ENCODE measurements around the gene SLC1A1.
"Not testable (repeated sequence)": the region's sequence is repeated elsewhere in the genome, so short reads cannot be mapped to it uniquely, and the experiment has no call there.

SLC1A1 gene

DNA sequence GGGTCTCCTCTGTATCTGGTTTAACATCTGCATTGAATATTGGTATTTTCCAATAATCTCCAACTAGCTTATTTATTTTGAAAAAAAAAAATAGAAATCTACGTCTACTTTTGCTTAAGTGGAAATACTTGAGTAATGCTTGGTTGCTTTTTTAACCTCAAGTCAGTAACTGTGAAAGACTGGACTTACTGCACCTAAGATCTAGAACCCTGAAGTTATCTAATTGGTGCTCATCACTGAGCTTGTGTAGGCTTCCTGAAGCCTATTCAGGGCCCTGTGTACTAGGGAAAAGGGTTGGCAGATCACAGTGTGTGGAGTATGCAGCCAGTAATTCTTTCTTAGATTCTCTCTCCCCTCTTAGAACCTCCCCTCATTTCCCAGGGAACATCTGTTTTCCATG lies 16.2 kb downstream of the SLC1A1 start:
- DNase-seq (ENCODE audit: low read depth): no peak

DNA sequence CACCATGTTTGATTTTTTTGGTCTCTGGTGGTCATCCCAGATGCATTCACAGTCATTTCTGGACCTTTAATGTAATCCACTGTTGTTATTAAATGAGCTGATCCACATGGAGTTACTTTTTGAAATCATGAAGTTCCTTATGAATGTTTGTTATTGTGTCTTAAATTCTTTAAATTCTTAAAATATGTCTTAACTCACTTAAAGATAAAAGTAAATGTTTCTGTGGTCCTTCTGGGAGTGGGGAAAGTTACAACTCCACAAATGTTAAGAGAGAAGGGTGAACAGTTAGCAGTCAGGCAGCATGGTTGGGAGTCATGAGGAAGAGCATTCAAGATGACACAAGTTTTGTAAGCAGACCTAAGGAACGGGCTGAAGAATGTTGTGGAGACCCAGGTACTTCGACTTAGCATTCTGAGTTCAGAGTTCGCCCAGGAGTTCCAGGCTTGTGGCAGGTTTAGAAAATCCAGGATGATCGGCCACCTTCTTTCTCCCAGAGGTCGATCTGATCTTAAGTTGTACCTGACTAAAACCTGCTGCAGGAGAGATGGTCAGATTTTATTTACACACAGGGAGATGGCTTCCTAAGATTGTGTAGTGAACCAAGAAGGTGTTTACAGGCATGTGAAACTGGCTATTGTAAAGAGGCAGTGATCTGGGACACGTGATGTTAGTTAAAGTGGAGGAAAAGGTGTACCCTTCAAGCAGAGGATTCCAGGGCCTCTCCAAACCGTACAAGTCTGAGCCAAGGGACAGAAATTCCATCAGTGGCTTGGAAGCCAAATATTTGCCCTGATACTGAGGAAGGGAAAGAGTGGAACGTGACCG lies 17.2 kb downstream of the SLC1A1 start:
- DNase-seq (ENCODE audit: low read depth): no peak

DNA sequence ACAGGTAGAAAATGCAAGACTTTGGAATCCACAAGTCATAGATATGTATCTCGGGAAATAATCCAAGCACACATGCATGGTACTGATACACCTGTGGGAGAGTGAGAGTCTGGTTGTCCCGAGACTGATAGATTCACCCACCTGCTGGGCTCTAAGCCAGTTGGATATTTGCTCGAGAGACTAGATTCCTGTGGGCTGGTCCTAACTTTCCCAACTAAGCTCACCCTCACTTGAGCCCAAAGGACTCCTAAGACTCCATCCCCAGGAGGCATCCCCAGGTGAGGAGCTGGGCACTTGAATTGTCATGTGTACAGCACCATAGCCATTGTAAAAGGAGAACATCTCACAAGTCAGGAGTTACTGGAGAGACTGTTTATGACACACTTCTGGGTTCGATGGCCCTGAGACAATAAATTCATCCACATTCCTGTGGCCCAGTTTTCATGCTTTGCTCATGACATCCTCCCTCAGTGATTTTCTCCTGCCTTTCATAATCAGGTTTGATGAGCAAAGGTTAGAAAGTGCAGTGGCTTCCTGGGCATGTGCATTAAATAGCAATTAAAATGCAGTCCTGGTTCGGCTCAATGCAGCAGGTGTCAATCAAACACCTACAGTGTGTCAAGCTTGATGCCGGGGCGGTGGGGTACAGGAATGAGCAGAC lies 18.1 kb downstream of the SLC1A1 start:
- no peak for DNase-seq (ENCODE audit: low read depth)

DNA sequence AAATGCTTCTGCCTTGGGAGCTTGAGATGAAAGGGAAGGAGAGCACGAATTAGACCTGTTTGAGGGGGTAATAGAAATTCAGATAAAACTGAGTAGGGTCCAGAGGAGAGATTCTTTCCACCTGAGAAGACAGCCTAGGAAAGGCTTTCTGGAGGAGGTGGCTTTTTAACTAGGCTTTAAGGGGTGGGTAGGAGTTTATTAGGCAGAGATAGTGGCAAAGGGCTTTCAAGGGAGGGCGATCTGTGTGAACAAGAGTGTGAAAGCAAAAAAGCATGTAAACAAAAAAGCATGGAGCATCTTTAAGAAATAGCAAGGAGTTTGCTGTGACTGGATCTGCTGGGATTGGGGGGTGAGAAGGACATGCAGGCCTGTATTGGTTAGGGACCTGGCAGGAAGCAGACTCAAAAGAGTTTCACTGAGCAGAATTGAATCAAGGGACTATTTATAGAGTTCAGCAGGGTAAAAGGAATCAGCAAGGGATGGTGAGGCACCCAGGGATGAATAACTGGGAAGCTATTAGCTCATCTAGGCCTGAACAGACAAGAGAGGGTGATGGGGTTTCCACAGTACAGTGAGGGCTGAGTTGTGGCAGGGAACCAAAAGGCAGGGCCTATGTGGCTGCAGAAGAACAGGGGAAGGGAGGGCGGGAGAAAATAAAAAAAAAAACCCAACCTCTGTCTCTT lies 18.8 kb downstream of the SLC1A1 start:
- DNase-seq (ENCODE audit: low read depth): no peak

DNA sequence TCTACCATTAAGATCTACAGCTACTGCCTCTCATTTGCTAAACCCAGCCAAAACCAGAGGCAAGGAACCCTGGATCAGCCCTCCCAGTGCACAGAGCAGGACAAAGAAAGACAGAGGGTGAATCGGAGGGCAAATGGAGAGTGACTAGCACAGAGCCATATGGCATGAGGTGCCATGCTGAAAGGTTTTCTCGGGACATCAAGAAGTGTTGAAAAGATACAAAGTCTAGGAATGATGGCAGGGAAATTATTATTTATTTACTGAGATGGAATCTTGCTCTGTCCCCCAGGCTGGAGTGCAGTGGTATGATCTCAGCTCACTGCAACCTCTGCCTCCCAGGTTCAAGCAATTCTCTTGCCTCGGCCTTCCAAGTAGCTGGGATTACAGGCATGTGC lies 19.3 kb downstream of the SLC1A1 start:
- DNase-seq (ENCODE audit: low read depth): no peak

DNA sequence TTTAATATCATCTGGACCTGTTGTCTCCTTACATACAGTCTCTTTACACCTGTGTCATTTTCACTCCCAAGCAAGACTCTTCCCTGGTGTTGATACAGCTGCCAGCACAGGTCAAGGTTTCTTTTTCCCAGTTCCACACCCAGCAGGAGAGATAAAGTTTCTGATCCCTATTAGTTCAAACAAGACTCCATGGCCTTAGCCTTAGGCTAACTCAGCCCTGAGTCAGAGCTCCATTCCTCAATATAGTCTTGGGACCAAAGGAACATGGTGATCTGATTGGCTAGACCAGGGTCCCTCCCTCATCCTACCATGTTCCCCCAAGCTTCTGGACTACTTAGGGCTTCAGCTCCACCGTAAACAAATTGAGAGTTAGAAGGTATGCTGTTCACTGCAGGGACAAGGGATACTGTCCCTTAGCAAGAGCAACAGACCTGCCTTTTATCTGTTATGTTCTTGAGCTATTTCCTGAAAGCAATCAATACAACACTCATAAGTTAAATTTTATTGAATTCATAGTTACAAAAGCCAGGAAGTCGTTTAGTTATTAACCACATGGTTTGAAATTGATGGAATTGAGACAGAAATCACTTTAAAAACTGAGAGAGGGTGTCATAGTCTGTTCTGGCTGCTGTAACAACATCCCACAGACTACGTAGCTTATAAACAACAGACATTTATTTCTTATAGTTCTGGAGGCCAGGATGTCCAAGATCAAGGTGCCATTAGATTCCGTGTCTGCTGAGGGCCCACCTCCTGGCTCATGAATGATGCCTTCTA lies 20.5 kb downstream of the SLC1A1 start:
- DNase-seq (ENCODE audit: low read depth): no peak

DNA sequence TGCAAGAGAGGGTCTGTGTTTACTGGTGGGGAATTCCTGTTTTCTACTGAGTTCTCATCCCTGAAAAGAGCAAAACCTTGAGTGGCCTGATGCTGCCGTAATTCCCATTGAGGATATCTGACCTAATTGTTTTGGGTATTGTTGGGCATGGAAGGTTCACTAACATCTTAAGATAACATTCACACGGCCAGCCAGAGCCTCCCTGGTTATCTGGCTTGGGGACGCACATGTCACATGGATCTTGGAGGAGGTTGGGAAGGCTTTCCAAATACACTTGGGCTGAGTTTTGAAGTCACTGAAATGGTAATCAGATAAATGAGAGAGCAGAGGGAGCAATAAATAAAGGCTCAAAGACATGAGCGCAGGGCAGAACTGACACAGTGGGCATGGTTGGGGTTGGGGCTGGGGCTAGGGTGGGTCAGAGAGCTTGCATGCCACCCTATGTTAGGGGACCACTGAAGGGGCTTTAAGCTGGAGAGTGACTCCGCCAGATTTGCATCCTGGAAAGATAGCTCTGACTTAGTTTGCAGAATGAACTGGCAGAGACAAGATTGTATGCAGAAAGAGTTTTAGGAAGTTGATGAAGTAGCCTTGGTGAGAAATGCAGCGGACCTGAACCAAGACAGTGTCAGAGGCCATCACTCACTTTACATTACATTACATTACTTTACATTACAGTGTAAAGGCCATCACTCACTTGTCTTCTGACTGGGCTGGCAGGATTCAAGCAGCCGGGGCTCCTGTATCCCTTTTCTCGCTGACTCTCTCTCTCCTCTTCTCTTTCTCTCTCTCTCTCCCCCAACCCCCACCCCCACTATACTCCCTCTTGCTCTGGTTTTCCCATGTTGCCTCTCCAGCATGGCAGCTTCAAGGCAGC lies 24.2 kb downstream of the SLC1A1 start:
- DNase-seq (ENCODE audit: low read depth): no peak

DNA sequence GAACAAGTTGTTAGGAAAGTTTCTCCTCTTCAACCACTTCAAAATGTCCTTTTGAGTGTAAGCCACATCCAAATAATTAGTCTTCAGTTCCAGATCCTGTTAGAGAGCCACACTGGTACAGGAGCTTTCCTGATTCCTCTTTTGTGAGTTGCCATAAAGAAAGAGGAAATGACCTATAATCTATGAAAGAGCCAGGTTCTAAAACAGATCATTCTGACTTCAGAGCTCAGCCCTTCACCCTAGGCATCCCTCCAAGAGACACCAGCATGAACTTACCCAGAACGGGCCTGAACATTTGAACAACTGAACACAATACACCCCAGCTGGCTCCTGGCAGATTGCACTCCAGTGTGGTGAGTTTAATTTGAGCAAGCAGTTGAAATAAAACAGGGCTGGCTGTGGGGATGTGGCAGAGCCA lies 25.7 kb downstream of the SLC1A1 start:
- DNase-seq (ENCODE audit: low read depth): no peak

DNA sequence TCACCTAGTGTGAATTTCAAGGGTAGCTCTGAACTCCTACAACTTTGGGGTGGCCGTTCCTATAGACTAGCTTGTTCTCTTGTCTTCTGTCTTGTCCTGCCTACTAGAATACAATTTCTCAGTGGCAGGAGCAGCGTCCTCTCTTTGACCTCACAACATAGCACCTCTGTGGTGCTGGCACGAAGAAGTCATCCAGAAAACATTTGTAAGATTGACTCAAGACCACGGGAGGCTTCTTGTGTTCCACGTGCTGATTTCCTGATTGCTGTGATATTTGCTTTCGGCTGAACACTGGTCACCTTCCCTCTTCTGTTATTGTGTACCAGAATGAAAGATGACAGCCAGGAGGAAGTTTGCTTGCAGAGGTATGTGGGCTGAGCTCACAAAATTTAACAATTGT lies 27.0 kb downstream of the SLC1A1 start:
- DNase-seq (ENCODE audit: low read depth): no peak

DNA sequence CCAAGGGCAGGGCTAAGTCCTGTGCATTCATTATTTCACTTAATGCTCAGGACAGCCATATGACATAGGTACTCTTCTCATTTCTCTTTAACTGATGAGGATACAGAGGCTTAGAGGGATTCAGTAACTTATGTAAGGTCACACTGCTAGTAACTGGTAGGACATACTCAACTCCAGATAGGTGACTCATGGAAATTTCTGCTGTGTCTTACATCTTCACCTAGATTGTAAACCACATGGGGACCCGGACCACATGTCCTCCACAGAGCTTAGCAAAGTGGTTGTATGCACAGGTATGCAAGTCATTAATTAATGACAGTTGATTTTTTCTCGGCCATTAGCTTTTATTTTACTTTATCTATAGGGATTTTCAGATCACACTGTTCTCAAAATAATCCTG lies 29.3 kb downstream of the SLC1A1 start:
- DNase-seq (ENCODE audit: low read depth): no peak

DNA sequence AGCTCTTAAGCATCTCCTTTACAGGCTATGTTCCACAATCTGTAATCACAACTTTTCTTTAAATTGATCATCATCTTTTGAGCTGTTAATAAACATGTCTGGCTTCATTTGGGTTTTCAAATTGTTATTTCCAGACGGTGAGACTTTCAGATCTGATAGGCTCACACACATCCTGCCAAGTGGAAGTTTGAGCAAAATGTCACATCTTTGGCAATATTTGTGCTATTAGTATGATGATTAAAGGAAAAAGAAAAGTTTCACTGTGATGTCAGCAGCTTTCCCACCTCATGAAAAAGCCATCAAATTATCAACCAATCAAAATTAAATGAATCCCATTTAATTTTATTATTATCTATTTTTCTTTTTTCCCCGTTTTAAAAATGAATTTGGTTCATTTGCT lies 29.8 kb downstream of the SLC1A1 start:
- DNase-seq (ENCODE audit: low read depth): no peak

DNA sequence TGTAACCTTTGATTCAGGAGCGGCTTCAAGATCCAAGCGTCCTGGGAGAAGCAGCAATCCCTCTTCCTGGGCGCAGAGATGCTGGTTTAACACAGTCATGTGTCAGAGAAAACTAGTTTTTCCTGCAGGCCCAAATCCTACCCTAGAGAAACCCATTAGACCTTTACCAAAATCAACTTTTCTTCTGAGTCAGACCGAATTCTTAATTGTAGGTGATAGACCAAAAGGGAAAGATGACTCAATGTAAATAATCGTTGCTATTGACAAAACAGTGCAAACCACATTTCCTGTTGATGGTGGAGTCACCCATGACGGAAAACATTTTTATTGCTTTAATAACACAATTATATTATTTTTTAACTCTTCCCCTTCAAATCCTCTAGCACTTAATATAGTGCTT lies 40.1 kb downstream of the SLC1A1 start:
- no peak for DNase-seq (ENCODE audit: low read depth)

DNA sequence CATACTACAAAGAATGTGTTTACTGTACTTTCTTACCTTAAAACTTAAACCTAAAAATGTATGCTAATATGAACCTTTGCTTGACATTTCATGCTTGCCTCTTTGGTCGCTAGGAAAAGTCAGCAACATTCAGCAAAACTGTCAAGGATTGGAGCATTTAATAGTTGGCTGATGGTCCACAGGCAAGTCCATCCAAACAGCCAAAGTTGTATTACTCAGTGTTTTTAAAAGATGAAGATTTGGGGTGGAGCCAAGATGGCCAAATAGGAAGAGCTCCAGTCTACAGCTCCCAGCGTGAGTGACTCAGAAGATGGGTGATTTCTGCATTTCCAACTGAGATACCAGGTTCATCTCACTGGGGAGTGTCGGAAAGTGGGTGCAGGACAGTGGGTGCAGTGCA lies 40.6 kb downstream of the SLC1A1 start:
- not testable (repeated sequence) for DNase-seq (ENCODE audit: low read depth)

DNA sequence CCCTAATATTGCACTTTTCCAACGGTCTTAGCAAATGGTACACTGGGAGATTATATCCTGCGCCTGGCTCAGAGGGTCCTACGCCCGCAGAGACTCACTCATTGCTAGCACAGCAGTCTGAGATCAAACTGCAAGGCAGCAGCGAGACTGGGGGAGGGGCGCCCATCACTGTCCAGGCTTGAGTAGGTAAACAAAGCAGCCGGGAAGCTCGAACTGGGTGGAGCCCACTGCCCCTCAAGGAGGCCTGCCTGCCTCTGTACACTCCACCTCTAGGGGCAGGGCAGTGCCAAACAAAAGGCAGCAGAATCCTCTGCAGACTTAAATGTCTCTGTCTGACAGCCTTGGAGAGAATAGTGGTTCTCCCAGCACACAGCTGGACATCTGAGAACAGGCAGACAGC lies 41.1 kb downstream of the SLC1A1 start:
- DNase-seq (ENCODE audit: low read depth): not testable (repeated sequence)

DNA sequence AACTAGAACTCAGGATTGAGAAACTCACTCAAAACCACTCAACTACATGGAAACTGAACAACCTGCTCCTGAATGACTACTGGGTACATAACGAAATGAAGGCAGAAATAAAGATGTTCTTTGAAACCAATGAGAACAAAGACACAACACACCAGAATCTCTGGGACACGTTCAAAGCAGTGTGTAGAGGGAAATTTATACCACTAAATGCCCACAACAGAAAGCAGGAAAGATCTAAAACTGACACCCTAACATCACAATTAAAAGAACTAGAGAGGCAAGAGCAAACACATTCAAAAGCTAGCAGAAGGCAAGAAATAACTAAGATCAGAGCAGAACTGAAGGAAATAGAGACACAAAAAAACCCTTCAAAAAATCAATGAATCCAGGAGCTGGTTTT lies 43.6 kb downstream of the SLC1A1 start:
- not testable (repeated sequence) for DNase-seq (ENCODE audit: low read depth)

DNA sequence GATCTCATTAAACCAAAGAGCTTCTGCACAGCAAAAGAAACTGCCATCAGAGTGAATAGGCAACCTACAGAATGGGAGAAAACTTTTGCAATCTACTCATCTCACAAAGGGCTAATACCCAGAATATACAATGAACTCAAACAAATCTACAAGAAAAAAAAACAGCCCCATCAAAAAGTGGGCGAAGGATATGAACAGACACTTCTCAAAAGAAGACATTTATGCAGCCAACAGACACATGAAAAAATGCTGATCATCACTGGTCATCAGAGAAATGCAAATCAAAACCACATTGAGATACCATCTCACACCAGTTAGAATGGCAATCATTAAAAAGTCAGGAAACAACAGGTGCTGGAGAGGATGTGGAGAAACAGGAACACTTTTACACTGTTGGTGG lies 45.9 kb downstream of the SLC1A1 start:
- DNase-seq (ENCODE audit: low read depth): not testable (repeated sequence)

DNA sequence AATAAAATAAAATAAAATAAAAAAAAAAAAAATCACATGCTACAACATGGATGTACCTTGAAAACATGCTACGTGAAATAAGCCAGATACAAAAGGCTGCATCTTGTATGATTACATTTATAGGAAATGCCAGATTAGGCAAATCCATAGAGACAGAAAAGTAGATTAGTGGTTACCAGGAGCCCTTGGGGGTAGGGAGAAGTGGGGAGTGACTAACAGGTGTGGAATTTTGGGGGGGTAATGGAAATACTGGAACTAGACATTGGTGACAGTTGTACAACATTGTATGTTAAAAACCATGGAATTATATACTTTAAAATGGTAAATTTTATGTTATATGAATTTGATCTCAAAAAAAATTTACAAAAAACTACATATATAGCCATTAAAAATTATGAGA lies 47.3 kb downstream of the SLC1A1 start:
- DNase-seq (ENCODE audit: low read depth): no peak

DNA sequence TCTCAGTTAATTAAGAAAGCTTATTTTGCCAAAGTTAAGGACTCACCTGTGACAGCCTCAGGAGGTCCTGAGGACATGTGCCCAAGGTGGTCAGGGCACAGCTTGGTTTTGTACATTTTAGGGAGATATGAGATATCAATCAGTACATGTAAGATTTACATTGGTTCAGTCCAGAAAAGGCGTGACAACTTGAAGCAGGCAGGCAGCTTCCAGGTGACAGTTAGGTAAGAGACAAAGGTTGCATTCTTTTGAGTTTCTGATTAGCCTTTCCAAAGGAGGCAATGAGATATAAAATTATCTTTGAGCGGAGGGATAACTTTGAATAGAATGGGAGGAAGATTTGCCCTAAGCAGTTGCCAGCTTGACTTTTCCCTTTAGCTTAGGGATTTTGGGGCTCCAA lies 47.8 kb downstream of the SLC1A1 start:
- DNase-seq (ENCODE audit: low read depth): no peak

DNA sequence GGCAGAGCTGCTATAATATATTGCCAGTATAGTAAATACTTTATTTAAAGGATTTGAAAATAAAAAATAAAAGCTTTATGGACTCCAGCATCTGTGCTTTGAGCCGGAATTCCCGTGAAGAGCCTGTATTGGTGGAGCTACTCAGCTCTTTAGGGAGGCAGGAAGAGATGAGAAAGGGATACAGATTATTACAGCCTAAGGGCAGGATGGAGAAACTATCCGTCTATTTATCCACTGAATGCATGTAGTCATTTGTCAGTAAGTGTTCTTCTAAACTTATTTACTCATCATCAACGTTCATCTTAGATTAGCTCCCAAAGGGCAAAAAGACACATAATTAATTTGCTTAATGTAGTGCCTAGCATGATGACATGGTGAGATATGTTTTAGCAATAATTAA lies 48.4 kb downstream of the SLC1A1 start:
- DNase-seq (ENCODE audit: low read depth): no peak

DNA sequence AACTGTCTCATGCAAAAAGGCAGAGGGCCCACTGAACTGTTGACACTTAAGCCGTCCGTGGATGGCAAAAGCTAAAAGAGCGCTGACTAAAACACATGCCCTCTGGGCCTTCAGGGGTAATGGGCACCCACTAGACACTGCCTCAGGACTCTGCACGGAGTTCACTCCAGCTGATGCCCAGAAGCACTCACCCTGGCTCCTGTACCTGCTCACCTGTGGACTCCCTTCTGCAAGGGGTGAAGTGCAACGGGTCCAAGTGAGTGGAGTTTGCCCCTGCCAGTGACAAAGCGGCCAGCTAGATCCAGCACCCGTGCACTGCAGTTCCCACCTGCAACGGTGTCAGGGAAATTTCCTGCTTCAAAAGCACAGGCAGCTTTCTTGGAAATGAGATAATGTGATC lies 50.2 kb downstream of the SLC1A1 start:
- DNase-seq (ENCODE audit: low read depth): no peak

DNA sequence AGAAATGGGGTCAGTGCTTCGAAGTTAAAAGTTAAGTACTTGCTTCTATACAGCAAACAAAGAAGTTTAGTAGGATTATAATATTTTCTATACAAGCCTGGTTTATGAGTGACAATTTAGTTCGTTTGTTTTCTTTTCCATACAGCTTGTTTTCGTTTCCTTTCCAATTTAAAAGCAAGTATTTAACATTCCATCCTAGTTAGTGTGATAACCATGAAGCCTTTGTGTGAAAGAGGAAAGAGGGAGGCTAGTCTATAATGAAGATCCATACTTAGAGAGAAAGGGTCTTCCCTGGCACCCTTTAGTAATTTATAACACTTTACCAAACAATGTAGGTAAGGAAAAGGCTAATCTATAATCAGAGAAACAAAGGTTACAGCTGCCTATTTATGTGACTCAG lies 51.0 kb downstream of the SLC1A1 start:
- DNase-seq (ENCODE audit: low read depth): no peak
